ENCODE measurements around the gene CD22.

CD22 gene

GRCh38 chr19:35307931-35308330, 21.1 kb upstream of the CD22 start:
- TF ChIP-seq CTCF (IDR thresholded peaks at IDR 0.05; ENCODE audit: low read depth, low read length, missing control alignments), result no peak
- no peaks in the 10 kb centered on the region for H3K36me3 ChIP-seq (replicated peaks)
- no peak overlapping the region for H3K27ac ChIP-seq
- H3K4me3 ChIP-seq (ENCODE audit: low read depth, low read length), result no peak overlapping the region
- no peaks in the 10 kb centered on the region for H3K27me3 ChIP-seq (replicated peaks)
- no peak for DNase-seq
- in situ Hi-C loops (cut with HindIII; ENCODE audit: low pct_ligation_motif_present, low sequenced_read_pairs), result no loop called here

GRCh38 chr19:35308910-35309309, 20.1 kb upstream of the CD22 start:
- no peak overlapping the region for H3K27ac ChIP-seq
- in situ Hi-C loops (cut with HindIII; ENCODE audit: low pct_ligation_motif_present, low sequenced_read_pairs), result no loop called here
- no peaks in the 10 kb centered on the region for H3K36me3 ChIP-seq (replicated peaks)

GRCh38 chr19:35309481-35310279, 19.3 kb upstream of the CD22 start:
- H3K27ac ChIP-seq, result no peak overlapping the region
- peak; percentile 28 for DNase-seq
- in situ Hi-C loops (cut with HindIII; ENCODE audit: low pct_ligation_motif_present, low sequenced_read_pairs), result no loop called here
- no peaks in the 10 kb centered on the region for H3K27me3 ChIP-seq (replicated peaks)
- no peak for TF ChIP-seq CTCF (IDR thresholded peaks at IDR 0.05; ENCODE audit: low read depth, low read length, missing control alignments)
- no peaks in the 10 kb centered on the region for H3K36me3 ChIP-seq (replicated peaks)
- H3K4me3 ChIP-seq (ENCODE audit: low read depth, low read length), result no peak overlapping the region

More at GRCh38 chr19:35308910-35309309, 20.1 kb upstream of the CD22 start:
- DNase-seq, result no peak
- Histone ChIP-seq H3K27me3 (replicated peaks) (no peaks in the 10 kb centered on the region), H3K4me3 (ENCODE audit: low read depth, low read length) (no peak overlapping the region)
- no peak for TF ChIP-seq CTCF (IDR thresholded peaks at IDR 0.05; ENCODE audit: low read depth, low read length, missing control alignments)

GRCh38 chr19:35310331-35310730, 18.7 kb upstream of the CD22 start:
- Histone ChIP-seq H3K4me3 (ENCODE audit: low read depth, low read length) (no peak overlapping the region), H3K27me3 (replicated peaks) (no peaks in the 10 kb centered on the region), H3K36me3 (replicated peaks) (no peaks in the 10 kb centered on the region), H3K27ac (no peak overlapping the region)
- no peak for TF ChIP-seq CTCF (IDR thresholded peaks at IDR 0.05; ENCODE audit: low read depth, low read length, missing control alignments)
- in situ Hi-C loops (cut with HindIII; ENCODE audit: low pct_ligation_motif_present, low sequenced_read_pairs), result no loop called here
- DNase-seq, result no peak

- in situ Hi-C loops (cut with HindIII; ENCODE audit: low pct_ligation_motif_present, low sequenced_read_pairs), result no loop called here
- no peak overlapping the region for H3K27ac ChIP-seq
- no peak for TF ChIP-seq CTCF (IDR thresholded peaks at IDR 0.05; ENCODE audit: low read depth, low read length, missing control alignments)
Measured at GRCh38 chr19:35310811-35311465, 18.0 kb upstream of the CD22 start.

More at GRCh38 chr19:35310811-35311465, 18.0 kb upstream of the CD22 start:
- Histone ChIP-seq H3K36me3 (replicated peaks) (no peaks in the 10 kb centered on the region), H3K4me3 (ENCODE audit: low read depth, low read length) (no peak overlapping the region), H3K27me3 (replicated peaks) (no peaks in the 10 kb centered on the region)
- DNase-seq, result no peak

All from brain microvascular endothelial cell (primary cell).